Left ventricle myocardium inferior (tissue), 1 donor: Measurements from ENCODE around the gene EFR3B. TPM values are rescaled to one million over a fixed set of nuclear protein-coding genes. Genes with fewer than 3 reads are reported as not detected.
"Not testable (repeated sequence)": the region's sequence is repeated elsewhere in the genome, so short reads cannot be mapped to it uniquely, and the experiment has no call there.

Source experiments
- DNase-seq: peaks from one replicate; pipeline ENCODE4 v3.0.0-alpha.2; 2020
- H3K27ac ChIP-seq: fragments of 200-600 bp; replicated peaks from 2 replicates; pipeline ENCODE4 v1.8.0; 2021
- H3K27me3 ChIP-seq: fragments of 200-600 bp; 2 replicates; pipeline ENCODE4 v1.8.0; 2021; ENCODE audit warnings: low read depth
- H3K36me3 ChIP-seq: fragments of 200-600 bp; 2 replicates; pipeline ENCODE4 v1.8.0; 2021
- H3K4me1 ChIP-seq: fragments of 200-600 bp; 2 replicates; pipeline ENCODE4 v1.8.0; 2021
- H3K4me3 ChIP-seq: fragments of 200-600 bp; 2 replicates; pipeline ENCODE4 v1.8.0; 2021; ENCODE audit warnings: mild to moderate bottlenecking, moderate library complexity
- H3K9me3 ChIP-seq: fragments of 200-600 bp; replicated peaks from 2 replicates; pipeline ENCODE4 v1.8.0; 2021
- intact Hi-C: fragments of 100-400 bp; cut with micrococcal nuclease; formaldehyde crosslinking; loops from one replicate; pipeline ENCODE4 v1.11.0; 2022
- total RNA-seq: library from RNA; stranded (reverse); fragmentation: NEBNext Ultra II Directional; extraction: Animal tissue kit (Norgen Biotek cat#: 25700); gene quantifications from one replicate; pipeline ENCODE4 v1.2.1, GENCODE V29; 2021
- TF ChIP-seq, protein P1 (sequence below): fragments of 200-600 bp; IDR thresholded peaks from 2 replicates; pipeline ENCODE4 v1.8.0; 2021; ENCODE audit warnings: antibody characterized with exemption, mild to moderate bottlenecking, borderline replicate concordance
- donor health status: DM: no; HTN: yes; CAD: no; lungs with severe emphysema.

EFR3B gene
- total RNA-seq, 1 donor from 2014 or later = 8.7 TPM

DNA sequence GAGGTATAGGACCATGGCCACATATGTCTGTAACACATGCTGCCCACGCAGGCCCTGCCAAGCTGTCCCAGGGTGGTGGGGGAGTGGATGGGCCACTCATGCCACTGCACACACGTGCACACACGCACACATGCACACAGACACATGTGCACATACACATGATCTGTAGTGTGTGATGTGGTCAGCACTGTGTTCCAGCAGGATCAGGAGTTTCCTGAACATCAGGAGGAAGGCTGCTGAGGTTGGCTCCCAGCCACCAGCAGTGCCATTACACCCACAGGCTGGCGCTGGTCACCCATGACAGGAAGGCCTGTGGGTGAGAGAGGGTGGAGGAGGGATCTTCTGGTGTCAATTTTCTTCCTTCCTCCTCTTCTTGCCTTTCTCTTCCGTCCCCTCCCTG, 81.8 kb downstream of the EFR3B start:
- TF ChIP-seq, protein P1, sequence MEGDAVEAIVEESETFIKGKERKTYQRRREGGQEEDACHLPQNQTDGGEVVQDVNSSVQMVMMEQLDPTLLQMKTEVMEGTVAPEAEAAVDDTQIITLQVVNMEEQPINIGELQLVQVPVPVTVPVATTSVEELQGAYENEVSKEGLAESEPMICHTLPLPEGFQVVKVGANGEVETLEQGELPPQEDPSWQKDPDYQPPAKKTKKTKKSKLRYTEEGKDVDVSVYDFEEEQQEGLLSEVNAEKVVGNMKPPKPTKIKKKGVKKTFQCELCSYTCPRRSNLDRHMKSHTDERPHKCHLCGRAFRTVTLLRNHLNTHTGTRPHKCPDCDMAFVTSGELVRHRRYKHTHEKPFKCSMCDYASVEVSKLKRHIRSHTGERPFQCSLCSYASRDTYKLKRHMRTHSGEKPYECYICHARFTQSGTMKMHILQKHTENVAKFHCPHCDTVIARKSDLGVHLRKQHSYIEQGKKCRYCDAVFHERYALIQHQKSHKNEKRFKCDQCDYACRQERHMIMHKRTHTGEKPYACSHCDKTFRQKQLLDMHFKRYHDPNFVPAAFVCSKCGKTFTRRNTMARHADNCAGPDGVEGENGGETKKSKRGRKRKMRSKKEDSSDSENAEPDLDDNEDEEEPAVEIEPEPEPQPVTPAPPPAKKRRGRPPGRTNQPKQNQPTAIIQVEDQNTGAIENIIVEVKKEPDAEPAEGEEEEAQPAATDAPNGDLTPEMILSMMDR = no peak
- Histone ChIP-seq H3K9me3 (no peaks in the 10 kb centered on the region), H3K36me3 (peaks cover 8% of the 10 kb centered on the region), H3K4me3 (no peak overlapping the region), H3K27me3 (no peaks in the 10 kb centered on the region), H3K4me1 (peaks cover 5% of the 10 kb centered on the region), H3K27ac (no peak overlapping the region)
- no peak for DNase-seq
- intact Hi-C loops = no loop called here

DNA sequence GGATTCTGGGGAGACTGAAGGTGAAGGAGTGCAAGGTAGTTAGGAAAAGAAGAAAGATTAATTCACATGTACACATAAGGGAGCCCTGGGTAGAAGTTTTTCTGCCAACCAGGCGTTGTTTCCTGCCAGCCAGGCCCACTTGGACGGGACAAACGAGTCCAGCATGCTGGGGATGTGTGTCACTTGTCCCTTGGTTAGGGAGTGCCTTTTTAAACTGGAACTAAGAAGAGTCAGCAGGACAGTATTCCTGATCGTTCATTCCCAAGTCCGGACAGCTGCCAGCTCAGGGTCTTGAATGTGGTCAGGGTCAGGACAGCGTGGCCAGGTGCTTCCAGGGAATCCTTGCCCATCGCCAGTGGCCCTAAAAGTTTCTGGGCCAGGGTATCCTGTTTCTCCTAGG, 83.3 kb downstream of the EFR3B start:
- Histone ChIP-seq H3K4me3 (no peak overlapping the region), H3K9me3 (no peaks in the 10 kb centered on the region), H3K4me1 (peaks cover 12% of the 10 kb centered on the region), H3K27ac (no peak overlapping the region), H3K27me3 (no peaks in the 10 kb centered on the region), H3K36me3 (peaks cover 8% of the 10 kb centered on the region)
- TF ChIP-seq, protein P1 = no peak
- no peak for DNase-seq
- intact Hi-C loops = no loop called here

DNA sequence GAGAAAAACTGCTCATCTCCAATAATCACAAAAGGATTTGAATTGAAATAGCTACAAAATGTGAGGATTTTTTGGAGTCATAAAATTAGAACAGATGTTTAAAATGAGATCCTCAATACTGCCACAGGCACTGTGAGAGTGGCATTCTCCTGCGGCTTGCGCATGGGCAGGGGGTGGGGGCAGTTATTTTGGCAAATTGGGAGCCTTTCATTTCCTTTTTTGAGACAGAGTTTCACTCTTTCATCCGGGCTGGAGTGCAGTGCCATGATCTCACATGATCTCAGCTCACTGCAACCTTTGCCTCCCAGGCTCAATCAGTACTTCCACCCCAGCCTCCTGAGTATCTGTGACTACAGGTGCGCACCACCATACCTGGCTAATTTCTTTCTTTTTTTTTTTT, 84.1 kb downstream of the EFR3B start:
- Histone ChIP-seq H3K9me3 (no peaks in the 10 kb centered on the region), H3K36me3 (peaks cover 8% of the 10 kb centered on the region), H3K27ac (no peak overlapping the region), H3K4me1 (peaks cover 13% of the 10 kb centered on the region), H3K4me3 (no peak overlapping the region), H3K27me3 (no peaks in the 10 kb centered on the region)
- no peak for DNase-seq
- TF ChIP-seq, protein P1 = no peak
- intact Hi-C loops = no loop called here

DNA sequence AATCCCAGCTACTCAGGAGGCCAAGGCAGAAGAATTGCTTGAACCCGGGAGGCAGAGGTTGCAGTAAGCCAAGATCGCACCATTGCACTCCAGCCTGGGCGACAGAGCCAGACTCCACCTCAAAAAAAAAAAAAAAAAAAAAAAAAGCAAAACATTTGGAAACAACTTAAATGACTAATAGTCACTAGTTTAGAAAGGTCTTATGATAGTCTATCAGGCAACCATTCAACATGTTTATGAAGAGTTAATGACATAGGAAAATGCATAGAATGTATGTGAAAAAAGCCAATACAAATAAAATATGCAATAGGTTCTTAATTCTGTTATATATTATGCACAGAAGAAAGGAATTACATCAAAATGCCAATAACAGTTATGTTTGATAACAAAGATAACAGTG, 85.2 kb downstream of the EFR3B start:
- H3K9me3 ChIP-seq, intact Hi-C loops, DNase-seq, H3K27me3 ChIP-seq, H3K4me3 ChIP-seq, H3K36me3 ChIP-seq, H3K27ac ChIP-seq: not testable (repeated sequence)
- H3K4me1 ChIP-seq = peaks cover 23% of the 10 kb centered on the region

DNA sequence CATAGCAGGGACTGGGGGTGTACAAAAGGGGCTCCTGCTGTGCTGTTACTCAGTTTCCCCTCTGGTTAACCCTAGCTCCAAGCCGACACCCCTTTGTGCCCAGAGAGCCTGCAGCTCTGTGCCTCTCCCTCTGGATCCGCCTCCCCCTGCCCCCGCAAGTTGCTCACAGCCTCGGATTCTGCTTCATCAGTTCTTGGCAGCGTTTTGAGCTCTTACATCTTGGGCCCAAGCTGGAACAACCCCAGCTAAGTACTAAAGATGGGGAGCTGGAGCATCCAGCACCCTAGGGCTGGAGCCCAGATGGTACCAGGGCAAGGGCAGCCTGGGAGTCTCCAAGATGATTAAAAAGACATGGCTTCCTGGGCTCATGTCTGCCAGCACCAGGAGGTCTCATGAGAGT, 85.8 kb downstream of the EFR3B start:
- TF ChIP-seq, protein P1 = no peak
- peaks cover 27% of the 10 kb centered on the region for H3K4me1 ChIP-seq
- no peak for DNase-seq

DNA sequence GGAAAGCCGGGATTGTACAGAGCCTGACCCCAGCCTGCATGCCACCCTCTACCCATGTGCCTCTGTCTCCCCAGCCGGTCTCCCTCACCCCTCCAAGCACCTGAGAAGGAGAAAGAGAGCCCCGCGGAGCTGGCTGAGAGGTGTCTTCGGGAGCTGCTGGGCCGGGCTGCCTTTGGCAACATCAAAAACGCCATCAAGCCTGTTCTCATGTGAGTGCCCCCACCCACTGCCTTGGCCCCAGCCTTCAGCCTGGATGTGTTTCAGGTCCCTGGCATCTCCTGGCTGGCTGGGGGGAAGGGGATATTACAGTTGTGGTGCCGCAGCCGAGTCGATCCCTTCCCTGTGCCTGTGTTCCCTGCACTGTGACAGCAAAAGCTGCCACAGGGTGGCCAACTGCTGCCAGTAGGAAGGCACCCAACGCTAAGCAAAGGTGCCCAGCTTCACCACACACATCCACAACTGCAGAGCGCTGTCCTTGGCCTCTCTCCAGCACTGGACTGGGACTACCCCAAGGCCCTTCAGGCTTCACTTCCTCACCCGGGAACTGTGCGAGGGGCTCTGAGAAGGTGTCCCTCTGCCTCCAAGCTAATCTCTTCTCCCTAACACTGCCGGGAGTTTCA, 88.1 kb downstream of the EFR3B start:
- no peaks in the 10 kb centered on the region for H3K9me3 ChIP-seq
- H3K27me3 ChIP-seq = peaks cover 5% of the 10 kb centered on the region
- TF ChIP-seq, protein P1 = no peak
- no peaks in the 10 kb centered on the region for H3K36me3 ChIP-seq
- intact Hi-C loops = loop anchor here (2.0 kb wide), 1 partner anchor 157 kb away; no protein-coding TSS in a partner anchor
- H3K27ac ChIP-seq = no peak overlapping the region
- no peak overlapping the region for H3K4me3 ChIP-seq
- no peak for DNase-seq
- peaks cover 27% of the 10 kb centered on the region for H3K4me1 ChIP-seq

More for the DNA sequence above, 85.8 kb downstream of the EFR3B start:
- H3K4me3 ChIP-seq = no peak overlapping the region
- no peaks in the 10 kb centered on the region for H3K9me3 ChIP-seq
- no peaks in the 10 kb centered on the region for H3K27me3 ChIP-seq
- H3K27ac ChIP-seq = no peak overlapping the region
- intact Hi-C loops = loop anchor here (2.0 kb wide), 1 partner anchor 155 kb away; no protein-coding TSS in a partner anchor
- peaks cover 3% of the 10 kb centered on the region for H3K36me3 ChIP-seq
